GM12878 (cell line): ENCODE results near the gene CHRM4. TPM values are rescaled to one million over a fixed set of nuclear protein-coding genes. Genes with fewer than 3 reads are reported as not detected.

Source experiments
- ASH2L ChIP-seq: fragments of 300-600, 200-600 bp; sonication (generic); IDR thresholded peaks from 2 replicates; pipeline ENCODE4 v1.6.1; 2017; ENCODE audit warnings: low read depth, mild to moderate bottlenecking, borderline replicate concordance
- BACH1 ChIP-seq: fragments of 450-650 bp; IDR thresholded peaks from 2 replicates; pipeline ENCODE4 v1.6.1; 2017; ENCODE audit warnings: mild to moderate bottlenecking, borderline replicate concordance
- CEBPB ChIP-seq, 2 experiments: fragments of 150-350 bp in 1 of 2; IDR thresholded peaks; 2 replicates each; pipeline ENCODE4 v1.6.1; 2012 to 2014; ENCODE audit warnings: low read depth in 2 of 2, low read length in 2 of 2, borderline replicate concordance in 1 of 2, inconsistent platforms in 1 of 2
- CREB1 ChIP-seq: IDR thresholded peaks from 2 replicates; pipeline ENCODE4 v1.6.1; 2012; ENCODE audit warnings: low read depth, mild to moderate bottlenecking, inconsistent platforms
- CREM ChIP-seq: IDR thresholded peaks from 2 replicates; pipeline ENCODE4 v1.6.1; 2014; ENCODE audit warnings: antibody characterized with exemption, low read depth
- FOXM1 ChIP-seq: IDR thresholded peaks from 2 replicates; pipeline ENCODE4 v1.6.1; 2012; ENCODE audit warnings: low read depth, mild to moderate bottlenecking, inconsistent platforms, low read length, moderate library complexity
- HDAC6 ChIP-seq: fragments of 200-600 bp; sonication (generic); IDR thresholded peaks from one replicate; pipeline ENCODE4 v1.8.0; 2017; ENCODE audit warnings: antibody characterized with exemption; ENCODE audit not compliant: unreplicated experiment
- MYB ChIP-seq: fragments of 150-350 bp; IDR thresholded peaks from 2 replicates; pipeline ENCODE4 v1.6.1; 2014; ENCODE audit warnings: mild to moderate bottlenecking, low read depth, low read length, borderline replicate concordance
- PAX8 ChIP-seq: fragments of 450-650 bp; IDR thresholded peaks from 2 replicates; pipeline ENCODE4 v1.6.1; 2017; ENCODE audit warnings: mild to moderate bottlenecking, moderate library complexity
- PML ChIP-seq: IDR thresholded peaks from 2 replicates; pipeline ENCODE4 v1.6.1; 2012; ENCODE audit warnings: low read length, inconsistent platforms
- RUNX3 ChIP-seq: IDR thresholded peaks from 2 replicates; pipeline ENCODE4 v1.6.1; 2012; ENCODE audit warnings: low read length, inconsistent platforms
- SMAD5 ChIP-seq: IDR thresholded peaks from 2 replicates; pipeline ENCODE4 v1.6.1; 2016; ENCODE audit warnings: antibody characterized with exemption, low read depth
- SMARCA5 ChIP-seq: fragments of 450-650 bp; IDR thresholded peaks from 2 replicates; pipeline ENCODE4 v1.6.1; 2017; ENCODE audit warnings: mild to moderate bottlenecking
- SPI1 ChIP-seq: IDR thresholded peaks from 2 replicates; pipeline ENCODE4 v1.6.1; 2011; ENCODE audit warnings: low read depth, mild to moderate bottlenecking, low read length, moderate library complexity, borderline replicate concordance; ENCODE audit not compliant: insufficient read depth
- SRF ChIP-seq, 2 experiments: IDR thresholded peaks; 2 replicates each; pipeline ENCODE4 v1.6.1; 2011; ENCODE audit warnings: low read depth in 2 of 2, low read length in 2 of 2, mild to moderate bottlenecking in 1 of 2, moderate library complexity in 1 of 2
- WRNIP1 ChIP-seq: IDR thresholded peaks from 2 replicates; pipeline ENCODE4 v1.6.1; 2011; ENCODE audit warnings: low read depth, low read length, improper control_type of control experiment, borderline replicate concordance
- YY1 ChIP-seq: IDR thresholded peaks from 2 replicates; pipeline ENCODE4 v1.6.1; 2011; ENCODE audit warnings: low read depth, mild to moderate bottlenecking, low read length
- ZBED1 ChIP-seq: IDR thresholded peaks from 2 replicates; pipeline ENCODE4 v1.6.1; 2016; ENCODE audit warnings: borderline replicate concordance
- ZNF24 ChIP-seq: fragments of 450-650 bp; IDR thresholded peaks from 2 replicates; pipeline ENCODE4 v1.6.1; 2017; ENCODE audit warnings: antibody characterized with exemption, mild to moderate bottlenecking
- ZNF384 ChIP-seq: IDR thresholded peaks from 2 replicates; pipeline ENCODE4 v1.6.1; 2012; ENCODE audit warnings: low read depth, mild to moderate bottlenecking, low read length, improper control_type of control experiment, borderline replicate concordance
- polyA plus RNA-seq, 11 experiments: library from polyadenylated mRNA; depleted of rRNA in 4 of 11; unstranded in 6 of 11; stranded (reverse) in 5 of 11; fragments of >200 nt; fragmentation: Nextera tagmentation in 4 of 11; fragmentation: Illumina TruSeq in 1 of 11; extraction: Ambion mirVana in 4 of 11; extraction: Trizol in 1 of 11; gene quantifications; 1 replicate in 1 of 11; 2 replicates in 10 of 11; pipeline versions ENCODE4 v1.2.1 to v1.2.3, GENCODE V29; 2011 to 2016; ENCODE audit warnings: inconsistent platforms in 2 of 11, missing spikeins in 2 of 11, low read depth in 1 of 11
- total RNA-seq, 4 experiments: library from RNA; depleted of rRNA in 3 of 4; stranded (reverse); fragments of >200 nt in 3 of 4; fragmentation: Illumina TruSeq in 1 of 4; extraction: Trizol in 1 of 4; gene quantifications; 2 replicates each; pipeline versions ENCODE4 v1.2.1 to v1.2.3, GENCODE V29; 2013 to 2021
- TF ChIP-seq, protein P1 (sequence below), 3 experiments: IDR thresholded peaks in 2 of 3; conservative IDR thresholded peaks in 1 of 3; 2 replicates each; pipeline ENCODE4 v1.5.1; 2011; ENCODE audit warnings: low read depth in 3 of 3, low read length in 3 of 3, mild to moderate bottlenecking in 3 of 3, control low read depth in 2 of 3, moderate library complexity in 2 of 3, inconsistent platforms in 1 of 3, mixed read lengths in 1 of 3; ENCODE audit not compliant: control insufficient read depth in 2 of 3, insufficient read depth in 1 of 3; ENCODE audit errors: extremely low read depth in 1 of 3
- TF ChIP-seq, protein P2 (sequence below): fragments of 450-650 bp; IDR thresholded peaks from 2 replicates; pipeline ENCODE4 v1.6.1; 2017; ENCODE audit warnings: mild to moderate bottlenecking, moderate library complexity

CHRM4 gene
- total and polyA plus RNA-seq, 10 of the 15 experiments (the other 5 are each of a cell fraction or from before 2014, with no cell fraction given), result 0.12 to 0.23 (median 0.13) TPM; not detected in 7

DNA sequence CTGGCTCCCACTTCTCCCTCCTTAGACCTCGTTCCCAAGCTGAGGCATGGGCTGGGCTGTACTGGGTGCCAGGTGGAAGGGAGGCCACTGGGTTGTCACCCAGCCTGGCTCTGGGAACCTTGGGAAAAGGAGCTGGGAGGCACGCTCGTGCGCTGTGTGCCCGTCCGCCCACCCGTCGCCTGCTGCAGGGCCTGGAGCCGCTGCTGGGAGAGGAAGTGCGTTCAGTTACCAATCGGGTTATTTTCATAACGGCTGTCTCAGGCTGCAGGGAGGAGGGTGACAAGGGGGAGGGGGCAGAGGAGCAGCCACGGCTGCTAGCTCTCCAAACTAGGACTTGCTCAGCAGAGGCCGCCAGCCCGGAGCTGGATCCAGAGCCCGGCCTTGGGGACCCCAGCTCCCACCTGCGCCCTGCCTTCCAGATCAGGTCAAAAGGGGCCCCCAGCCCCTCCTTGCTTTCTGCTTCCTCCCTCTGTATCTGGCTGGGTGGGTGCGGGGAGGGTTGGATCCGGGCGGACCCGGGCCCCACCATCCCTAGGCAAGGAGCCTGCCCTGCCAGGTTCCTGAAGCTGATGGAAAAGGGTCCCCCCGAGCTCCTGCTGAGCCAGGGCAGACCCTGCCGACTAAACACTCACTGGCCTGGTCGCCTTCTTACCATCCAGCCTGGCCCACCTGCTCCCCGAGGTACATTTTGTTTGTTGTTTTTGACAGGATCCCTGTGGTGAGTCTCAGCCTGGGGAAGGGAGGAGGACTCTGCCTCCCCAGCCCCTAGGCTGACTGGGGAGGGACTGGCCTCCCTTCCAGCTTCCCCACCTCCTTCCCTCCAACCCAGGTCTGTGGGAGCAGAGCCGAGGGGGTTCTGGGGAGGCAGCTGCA lies 30.1 kb downstream of the CHRM4 start (continued):
- no peak for TF ChIP-seq ASH2L
- no peak for TF ChIP-seq WRNIP1
- TF ChIP-seq CEBPB (IDR thresholded peaks at IDR 0.05; ENCODE audit: borderline replicate concordance in 1 of 2, low read depth in 2 of 2, low read length in 2 of 2), result peak in 1 of 2 experiments; percentile 17; a peak in 1 of 4 replicates
- no peak for TF ChIP-seq RUNX3
- TF ChIP-seq, protein P1, sequence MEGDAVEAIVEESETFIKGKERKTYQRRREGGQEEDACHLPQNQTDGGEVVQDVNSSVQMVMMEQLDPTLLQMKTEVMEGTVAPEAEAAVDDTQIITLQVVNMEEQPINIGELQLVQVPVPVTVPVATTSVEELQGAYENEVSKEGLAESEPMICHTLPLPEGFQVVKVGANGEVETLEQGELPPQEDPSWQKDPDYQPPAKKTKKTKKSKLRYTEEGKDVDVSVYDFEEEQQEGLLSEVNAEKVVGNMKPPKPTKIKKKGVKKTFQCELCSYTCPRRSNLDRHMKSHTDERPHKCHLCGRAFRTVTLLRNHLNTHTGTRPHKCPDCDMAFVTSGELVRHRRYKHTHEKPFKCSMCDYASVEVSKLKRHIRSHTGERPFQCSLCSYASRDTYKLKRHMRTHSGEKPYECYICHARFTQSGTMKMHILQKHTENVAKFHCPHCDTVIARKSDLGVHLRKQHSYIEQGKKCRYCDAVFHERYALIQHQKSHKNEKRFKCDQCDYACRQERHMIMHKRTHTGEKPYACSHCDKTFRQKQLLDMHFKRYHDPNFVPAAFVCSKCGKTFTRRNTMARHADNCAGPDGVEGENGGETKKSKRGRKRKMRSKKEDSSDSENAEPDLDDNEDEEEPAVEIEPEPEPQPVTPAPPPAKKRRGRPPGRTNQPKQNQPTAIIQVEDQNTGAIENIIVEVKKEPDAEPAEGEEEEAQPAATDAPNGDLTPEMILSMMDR (IDR thresholded peaks at IDR 0.05 in 2 of 3, conservative IDR thresholded peaks at IDR 0.05 in 1 of 3; ENCODE audit: control insufficient read depth in 2 of 3, extremely low read depth in 1 of 3, insufficient read depth in 1 of 3, low read depth in 3 of 3, low read length in 3 of 3), result no peak
- TF ChIP-seq CREM, result peak; percentile 48; the same call in 1 of the 2 replicates
- no peak for TF ChIP-seq FOXM1
- peak; percentile 22; the same call in 1 of the 2 replicates for TF ChIP-seq SMAD5
- no peak for TF ChIP-seq ZNF24
- TF ChIP-seq, protein P2, sequence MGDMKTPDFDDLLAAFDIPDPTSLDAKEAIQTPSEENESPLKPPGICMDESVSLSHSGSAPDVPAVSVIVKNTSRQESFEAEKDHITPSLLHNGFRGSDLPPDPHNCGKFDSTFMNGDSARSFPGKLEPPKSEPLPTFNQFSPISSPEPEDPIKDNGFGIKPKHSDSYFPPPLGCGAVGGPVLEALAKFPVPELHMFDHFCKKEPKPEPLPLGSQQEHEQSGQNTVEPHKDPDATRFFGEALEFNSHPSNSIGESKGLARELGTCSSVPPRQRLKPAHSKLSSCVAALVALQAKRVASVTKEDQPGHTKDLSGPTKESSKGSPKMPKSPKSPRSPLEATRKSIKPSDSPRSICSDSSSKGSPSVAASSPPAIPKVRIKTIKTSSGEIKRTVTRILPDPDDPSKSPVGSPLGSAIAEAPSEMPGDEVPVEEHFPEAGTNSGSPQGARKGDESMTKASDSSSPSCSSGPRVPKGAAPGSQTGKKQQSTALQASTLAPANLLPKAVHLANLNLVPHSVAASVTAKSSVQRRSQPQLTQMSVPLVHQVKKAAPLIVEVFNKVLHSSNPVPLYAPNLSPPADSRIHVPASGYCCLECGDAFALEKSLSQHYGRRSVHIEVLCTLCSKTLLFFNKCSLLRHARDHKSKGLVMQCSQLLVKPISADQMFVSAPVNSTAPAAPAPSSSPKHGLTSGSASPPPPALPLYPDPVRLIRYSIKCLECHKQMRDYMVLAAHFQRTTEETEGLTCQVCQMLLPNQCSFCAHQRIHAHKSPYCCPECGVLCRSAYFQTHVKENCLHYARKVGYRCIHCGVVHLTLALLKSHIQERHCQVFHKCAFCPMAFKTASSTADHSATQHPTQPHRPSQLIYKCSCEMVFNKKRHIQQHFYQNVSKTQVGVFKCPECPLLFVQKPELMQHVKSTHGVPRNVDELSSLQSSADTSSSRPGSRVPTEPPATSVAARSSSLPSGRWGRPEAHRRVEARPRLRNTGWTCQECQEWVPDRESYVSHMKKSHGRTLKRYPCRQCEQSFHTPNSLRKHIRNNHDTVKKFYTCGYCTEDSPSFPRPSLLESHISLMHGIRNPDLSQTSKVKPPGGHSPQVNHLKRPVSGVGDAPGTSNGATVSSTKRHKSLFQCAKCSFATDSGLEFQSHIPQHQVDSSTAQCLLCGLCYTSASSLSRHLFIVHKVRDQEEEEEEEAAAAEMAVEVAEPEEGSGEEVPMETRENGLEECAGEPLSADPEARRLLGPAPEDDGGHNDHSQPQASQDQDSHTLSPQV, result no peak
- no peak for TF ChIP-seq PML
- peak; percentile 64; the same call in 1 of the 2 replicates for TF ChIP-seq MYB
- no peak for TF ChIP-seq ZBED1
- 0 out of 2 replicates have a peak, but pooled peaks have one; percentile 10 for TF ChIP-seq CREB1
- TF ChIP-seq PAX8, result no peak
- TF ChIP-seq SMARCA5, result no peak
- TF ChIP-seq SPI1, result peak; percentile 94
- TF ChIP-seq YY1, result peak; percentile 29; the same call in 1 of the 2 replicates
- peak; percentile 48; the same call in 1 of the 2 replicates for TF ChIP-seq BACH1
- TF ChIP-seq SRF (IDR thresholded peaks at IDR 0.05; ENCODE audit: low read depth in 2 of 2, low read length in 2 of 2), result no peak
- peak; percentile 39 for TF ChIP-seq HDAC6
- no peak for TF ChIP-seq ZNF384
